ENCODE results near the gene ACAD8.

Gene ACAD8

GRCh38 chr11:134253188-134253993 is at the start of gene ACAD8, which contains the start of gene THYN1:
Gene ACAD8 (plus strand): TSS chr11:134253568. CDS start chr11:134253601, 33 bp downstream.
Gene THYN1 (minus strand): TSS chr11:134253352. CDS start chr11:134252882, 470 bp downstream.
- peak; percentile 97 for DNase-seq

- no peak for DNase-seq
Observed at GRCh38 chr11:134205729-134206128, 47.6 kb upstream of the ACAD8 start.

GRCh38 chr11:134206185-134206584 is 47.2 kb upstream of the ACAD8 start:
- no peak for DNase-seq

- DNase-seq: peak; percentile 66
Observed at GRCh38 chr11:134207538-134208239, 45.7 kb upstream of the ACAD8 start.

GRCh38 chr11:134215836-134216235 is 37.5 kb upstream of the ACAD8 start:
- no peak for DNase-seq

GRCh38 chr11:134216816-134217215 is 36.6 kb upstream of the ACAD8 start:
- no peak for DNase-seq

GRCh38 chr11:134223121-134223520 is 30.2 kb upstream of the ACAD8 start:
- peak; percentile 15 for DNase-seq

- DNase-seq: peak; percentile 97
Observed at GRCh38 chr11:134223836-134224709, 29.3 kb upstream of the ACAD8 start, which contains the start of the genes NCAPD3 and VPS26B. Gene NCAPD3 (minus strand): TSS chr11:134223967. CDS start chr11:134223926, 41 bp downstream. Gene VPS26B (plus strand): TSS chr11:134224671. CDS start chr11:134225123, 452 bp downstream.

GRCh38 chr11:134224710-134225664 is 28.4 kb upstream of the ACAD8 start:
- peak; percentile 73 for DNase-seq

GRCh38 chr11:134226806-134227325 is 26.5 kb upstream of the ACAD8 start:
- no peak for DNase-seq

- peak; percentile 41 for DNase-seq
Observed at GRCh38 chr11:134228625-134229024, 24.7 kb upstream of the ACAD8 start.

GRCh38 chr11:134229126-134229790 is 24.1 kb upstream of the ACAD8 start:
- no peak for DNase-seq

- DNase-seq: no peak
Observed at GRCh38 chr11:134230339-134230738, 23.0 kb upstream of the ACAD8 start.

GRCh38 chr11:134231958-134232659 is 21.3 kb upstream of the ACAD8 start:
- no peak for DNase-seq

- no peak for DNase-seq
Observed at GRCh38 chr11:134233729-134234179, 19.6 kb upstream of the ACAD8 start.

GRCh38 chr11:134235399-134235798 is 18.0 kb upstream of the ACAD8 start:
- no peak for DNase-seq

GRCh38 chr11:134236834-134237556 is 16.4 kb upstream of the ACAD8 start:
- DNase-seq: no peak

GRCh38 chr11:134237557-134237922 is 15.8 kb upstream of the ACAD8 start:
- DNase-seq: no peak

- no peak for DNase-seq
Observed at GRCh38 chr11:134238956-134239355, 14.4 kb upstream of the ACAD8 start.
